Body of pancreas (tissue), 4 donors: ENCODE results near the gene SLCO3A1.

Source experiments
- POLR2A ChIP-seq, 3 donors: fragments of 450-650 bp; IDR thresholded peaks; one replicate each; pipeline ENCODE4 v1.6.1; 2016; ENCODE audit warnings: antibody characterized with exemption in 3 of 3, mild to moderate bottlenecking in 2 of 3
- TF ChIP-seq, protein P1 (sequence below), 7 experiments: fragments of 450-650 bp in 4 of 7; fragments of 200-600 bp in 3 of 7; sonication (generic) in 3 of 7; IDR thresholded peaks; one replicate each; pipeline ENCODE4 v1.5.1; 2016 to 2019; ENCODE audit warnings: antibody characterized with exemption in 7 of 7

DNA sequence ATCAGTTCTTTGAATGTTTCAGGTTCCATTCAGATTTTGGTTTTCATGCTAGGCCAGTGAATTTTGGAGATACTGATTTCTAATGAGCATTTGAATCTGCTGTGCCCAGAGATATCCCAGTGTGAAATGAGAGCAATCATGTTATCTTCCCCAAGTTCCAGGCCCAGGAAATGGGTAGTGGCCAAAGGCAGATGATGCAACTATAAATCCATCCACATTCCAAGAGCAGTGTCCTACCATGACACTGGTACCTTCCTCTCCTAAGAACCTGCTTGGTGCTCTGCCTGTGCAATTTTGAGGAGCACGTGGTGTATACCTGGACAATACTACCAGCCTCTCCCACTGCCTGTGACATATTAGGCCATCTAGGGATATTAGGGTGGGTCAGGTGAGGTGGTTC is 186.8 kb downstream of the SLCO3A1 start:
- TF ChIP-seq, protein P1, sequence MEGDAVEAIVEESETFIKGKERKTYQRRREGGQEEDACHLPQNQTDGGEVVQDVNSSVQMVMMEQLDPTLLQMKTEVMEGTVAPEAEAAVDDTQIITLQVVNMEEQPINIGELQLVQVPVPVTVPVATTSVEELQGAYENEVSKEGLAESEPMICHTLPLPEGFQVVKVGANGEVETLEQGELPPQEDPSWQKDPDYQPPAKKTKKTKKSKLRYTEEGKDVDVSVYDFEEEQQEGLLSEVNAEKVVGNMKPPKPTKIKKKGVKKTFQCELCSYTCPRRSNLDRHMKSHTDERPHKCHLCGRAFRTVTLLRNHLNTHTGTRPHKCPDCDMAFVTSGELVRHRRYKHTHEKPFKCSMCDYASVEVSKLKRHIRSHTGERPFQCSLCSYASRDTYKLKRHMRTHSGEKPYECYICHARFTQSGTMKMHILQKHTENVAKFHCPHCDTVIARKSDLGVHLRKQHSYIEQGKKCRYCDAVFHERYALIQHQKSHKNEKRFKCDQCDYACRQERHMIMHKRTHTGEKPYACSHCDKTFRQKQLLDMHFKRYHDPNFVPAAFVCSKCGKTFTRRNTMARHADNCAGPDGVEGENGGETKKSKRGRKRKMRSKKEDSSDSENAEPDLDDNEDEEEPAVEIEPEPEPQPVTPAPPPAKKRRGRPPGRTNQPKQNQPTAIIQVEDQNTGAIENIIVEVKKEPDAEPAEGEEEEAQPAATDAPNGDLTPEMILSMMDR (IDR thresholded peaks at IDR 0.05): no peak
- TF ChIP-seq POLR2A (IDR thresholded peaks at IDR 0.05): no peak
